Stimulated activated CD8-positive, alpha-beta memory T cell treated with anti-CD3 and anti-CD28 coated beads, Interleukin-2, amount 100 ng/mL, for 1 hour (primary cell): ENCODE results near the gene PTPRN.
"Not testable (repeated sequence)": the region's sequence is repeated elsewhere in the genome, so short reads cannot be mapped to it uniquely, and the experiment has no call there.

Experiments
- DNase-seq, 2 donors: peaks; one replicate each; pipeline ENCODE4 v3.0.0-alpha.2; 2020; ENCODE audit warnings: low read depth in 2 of 2

Gene PTPRN

GRCh38 chr2:219287580-219288265 is 21.5 kb downstream of the PTPRN start:
- no peak for DNase-seq

- not testable (repeated sequence) for DNase-seq
These were observed 22.1 kb downstream of the PTPRN start for GRCh38 chr2:219287116-219287440.

DNA sequence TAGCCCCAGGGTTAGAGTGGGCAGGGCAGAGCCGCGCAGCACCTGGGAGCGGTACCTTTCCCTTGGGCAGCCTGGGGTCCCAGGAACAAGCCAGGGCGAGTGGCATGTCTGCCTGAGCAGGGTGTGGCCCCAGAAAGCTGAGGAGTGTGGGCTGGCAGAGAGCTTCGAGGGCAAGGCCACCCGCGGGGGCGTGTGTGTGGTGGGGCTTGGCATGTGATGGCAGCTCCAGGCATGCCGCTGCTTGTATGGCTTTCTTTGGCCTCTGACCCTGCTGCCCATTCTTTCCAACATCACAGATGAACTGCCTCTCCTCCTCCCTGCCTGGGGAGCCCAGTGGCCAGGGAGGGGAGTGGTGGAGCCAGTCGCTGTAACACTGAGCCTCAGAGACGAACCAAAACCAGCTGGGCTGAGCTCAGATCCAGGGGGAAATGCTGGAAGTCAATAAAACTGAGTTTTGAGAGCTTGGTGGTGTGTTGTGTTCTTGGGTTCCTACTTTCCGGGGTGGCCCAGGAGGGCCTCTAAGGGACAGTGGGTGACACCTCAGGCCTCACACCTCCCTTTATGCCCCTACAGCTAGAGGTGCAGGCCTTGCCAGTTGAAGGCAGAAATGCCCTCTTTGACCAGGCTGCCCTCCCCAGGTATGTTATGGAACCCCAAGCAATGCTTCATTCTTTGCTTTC is 22.6 kb downstream of the PTPRN start:
- no peak for DNase-seq

DNA sequence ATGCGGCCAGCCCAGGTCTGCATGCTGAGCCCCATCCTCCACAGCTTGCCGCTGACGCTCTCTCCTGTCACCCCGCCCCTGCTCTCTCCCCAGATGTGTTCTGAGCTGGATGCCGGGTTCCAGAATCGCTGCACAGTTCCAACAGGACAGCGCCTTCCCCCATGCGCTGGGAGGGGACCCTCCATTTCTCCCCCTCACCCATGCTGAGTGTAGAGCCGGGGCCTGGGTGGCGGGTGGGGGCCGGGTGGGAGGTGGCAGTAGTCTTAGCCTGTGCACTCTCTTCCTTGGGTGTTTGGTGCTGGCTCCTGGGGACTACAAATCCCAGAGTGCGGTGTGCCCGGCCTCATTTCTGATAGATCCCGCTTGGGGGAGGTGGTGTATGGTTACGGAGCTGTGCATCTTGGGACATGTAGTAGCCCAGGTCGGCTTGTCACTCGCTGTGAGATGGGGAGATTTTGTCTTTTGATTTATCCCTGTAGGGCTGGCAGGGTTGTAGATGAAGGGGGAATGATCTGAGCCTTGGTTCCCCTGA is 23.2 kb downstream of the PTPRN start:
- no peak for DNase-seq

GRCh38 chr2:219285373-219285735 is 23.8 kb downstream of the PTPRN start:
- no peak for DNase-seq

DNA sequence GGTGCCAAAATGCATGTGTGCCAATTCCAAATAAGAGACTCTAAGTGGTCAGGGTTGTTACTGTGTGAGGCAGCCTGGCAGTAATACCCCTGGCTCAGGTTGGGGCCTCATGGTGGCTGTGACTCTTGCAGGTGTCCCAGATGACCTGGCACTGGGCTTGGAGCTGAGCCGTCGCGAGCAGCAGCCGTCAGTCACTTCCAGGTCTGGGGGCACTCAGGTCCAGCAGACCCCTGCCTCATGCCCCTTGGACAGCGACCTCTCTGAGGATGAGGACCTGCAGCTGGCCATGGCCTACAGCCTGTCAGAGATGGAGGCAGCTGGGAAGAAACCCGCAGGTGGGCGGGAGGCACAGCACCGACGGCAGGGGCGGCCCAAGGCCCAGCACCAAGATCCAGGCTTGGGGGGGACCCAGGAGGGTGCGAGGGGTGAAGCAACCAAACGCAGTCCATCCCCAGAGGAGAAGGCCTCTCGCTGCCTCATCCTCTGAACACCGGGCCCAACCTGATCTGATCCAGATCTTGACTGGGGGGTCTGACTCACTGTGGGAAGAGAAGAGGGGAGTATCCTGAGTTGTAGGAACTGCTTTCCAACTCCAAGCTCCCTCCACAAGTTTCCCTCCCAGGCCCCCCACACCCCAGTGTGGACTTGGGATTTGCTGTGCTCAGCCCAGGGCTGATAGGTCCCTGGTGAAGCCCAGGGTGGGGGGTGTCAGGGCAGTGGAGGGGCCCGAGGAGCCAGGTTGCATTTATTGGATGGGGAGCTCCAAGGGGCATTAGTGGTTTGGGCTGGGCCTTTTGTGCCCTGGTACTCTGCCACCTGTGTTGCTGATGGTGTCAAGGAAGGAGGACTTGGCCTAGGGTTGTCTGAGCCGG is 24.5 kb downstream of the PTPRN start:
- DNase-seq = no peak

DNA sequence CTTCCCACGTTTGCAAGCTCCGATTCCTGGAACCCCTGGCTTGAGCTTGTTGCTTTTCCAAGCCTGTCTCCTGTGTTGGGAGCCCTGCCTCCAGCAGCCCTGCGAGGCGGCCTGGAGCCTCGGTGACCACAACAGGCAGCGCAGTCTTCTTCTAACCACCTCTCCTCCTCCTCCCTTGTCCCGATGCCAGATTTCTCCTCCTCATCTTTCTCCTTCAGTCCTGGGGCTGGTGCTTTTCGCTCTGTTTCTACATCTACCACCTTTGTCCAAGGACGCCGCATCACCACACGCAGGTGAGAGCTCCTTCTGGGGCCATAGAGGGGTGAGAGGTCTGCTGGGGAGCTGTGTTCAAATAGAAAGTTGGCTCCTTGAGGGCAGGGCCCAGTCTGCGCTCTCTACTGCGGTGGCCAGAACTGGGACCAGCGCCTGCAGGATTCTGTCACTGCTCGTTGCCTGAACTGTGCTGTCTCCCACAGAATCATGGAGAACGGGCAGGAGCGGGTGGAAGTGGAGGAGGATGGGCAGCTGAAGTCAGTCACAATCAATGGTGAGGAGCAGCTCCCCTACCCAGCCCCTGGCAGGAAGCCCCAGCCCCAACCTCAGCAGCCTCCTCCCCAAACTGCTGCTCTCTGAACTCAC is 26.1 kb downstream of the PTPRN start:
- DNase-seq = no peak

DNA sequence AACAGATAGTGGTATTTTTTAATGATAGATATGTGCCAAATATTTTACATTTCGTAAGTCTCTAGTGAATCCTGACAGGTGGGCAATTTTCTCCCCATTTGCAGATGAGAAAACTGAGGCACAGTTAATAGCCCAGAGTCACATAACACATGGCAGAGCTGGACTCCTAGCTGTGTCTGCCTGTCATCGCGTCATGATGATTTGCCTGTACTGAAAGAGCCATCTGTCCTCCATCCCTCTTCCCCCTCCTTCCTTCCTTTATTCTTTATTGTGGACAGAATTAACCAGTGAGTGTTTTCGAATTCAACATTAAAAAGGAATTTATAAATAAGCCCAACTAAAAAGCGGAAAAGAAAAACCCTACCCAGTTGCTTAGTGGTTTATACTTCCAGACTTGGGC is 26.8 kb downstream of the PTPRN start:
- no peak for DNase-seq

DNA sequence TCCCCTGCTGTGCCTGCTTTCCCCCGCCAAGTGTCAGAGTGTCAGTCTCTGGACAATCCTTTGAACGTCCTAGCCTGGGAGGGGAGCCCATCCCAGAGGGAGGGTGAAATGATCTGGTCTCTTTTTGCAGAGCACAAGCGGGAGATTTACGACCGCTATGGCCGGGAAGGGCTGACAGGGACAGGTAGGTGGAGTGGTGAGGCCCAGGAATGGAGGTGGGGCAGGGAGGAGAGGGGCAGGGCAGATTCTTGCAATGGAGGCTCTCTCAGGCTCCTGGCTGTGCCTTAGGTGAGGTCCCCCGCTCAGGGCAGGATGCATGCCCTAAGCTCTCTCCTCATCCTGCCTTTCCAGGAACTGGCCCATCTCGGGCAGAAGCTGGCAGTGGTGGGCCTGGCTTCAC is 27.6 kb downstream of the PTPRN start:
- no peak for DNase-seq

- no peak for DNase-seq
These were observed 28.6 kb downstream of the PTPRN start for GRCh38 chr2:219280651-219281050.

DNA sequence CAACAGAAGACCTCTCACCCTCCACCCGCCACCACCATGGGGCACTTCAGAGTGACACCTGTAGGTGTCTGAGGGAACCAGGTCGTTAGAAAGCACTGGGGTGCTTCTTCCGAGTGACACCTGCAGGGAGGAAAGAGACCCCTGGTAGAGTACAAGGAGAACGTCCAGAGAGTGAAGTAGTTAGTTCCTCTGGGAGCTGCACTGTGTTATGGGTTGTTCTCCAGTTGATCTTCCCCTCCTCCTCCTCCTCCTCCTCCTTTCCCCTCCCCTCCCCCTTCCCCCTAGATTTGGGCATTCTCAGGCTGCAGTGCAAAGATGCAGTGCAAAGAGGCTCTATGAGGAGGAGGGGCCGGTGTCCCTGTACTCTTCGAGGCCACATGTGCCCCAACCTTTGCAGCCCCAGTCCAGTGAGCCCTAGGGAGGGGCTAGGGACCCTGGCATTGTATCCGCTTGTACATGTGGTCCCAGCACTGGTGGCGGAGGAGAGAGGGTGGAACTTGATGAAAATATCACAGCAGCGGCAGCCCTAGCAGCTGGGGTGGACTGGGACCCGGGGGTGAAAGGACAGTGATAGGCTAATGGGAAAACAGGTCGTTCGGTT is 29.2 kb downstream of the PTPRN start:
- peak in 1 of 2 donors; percentile 53 for DNase-seq

DNA sequence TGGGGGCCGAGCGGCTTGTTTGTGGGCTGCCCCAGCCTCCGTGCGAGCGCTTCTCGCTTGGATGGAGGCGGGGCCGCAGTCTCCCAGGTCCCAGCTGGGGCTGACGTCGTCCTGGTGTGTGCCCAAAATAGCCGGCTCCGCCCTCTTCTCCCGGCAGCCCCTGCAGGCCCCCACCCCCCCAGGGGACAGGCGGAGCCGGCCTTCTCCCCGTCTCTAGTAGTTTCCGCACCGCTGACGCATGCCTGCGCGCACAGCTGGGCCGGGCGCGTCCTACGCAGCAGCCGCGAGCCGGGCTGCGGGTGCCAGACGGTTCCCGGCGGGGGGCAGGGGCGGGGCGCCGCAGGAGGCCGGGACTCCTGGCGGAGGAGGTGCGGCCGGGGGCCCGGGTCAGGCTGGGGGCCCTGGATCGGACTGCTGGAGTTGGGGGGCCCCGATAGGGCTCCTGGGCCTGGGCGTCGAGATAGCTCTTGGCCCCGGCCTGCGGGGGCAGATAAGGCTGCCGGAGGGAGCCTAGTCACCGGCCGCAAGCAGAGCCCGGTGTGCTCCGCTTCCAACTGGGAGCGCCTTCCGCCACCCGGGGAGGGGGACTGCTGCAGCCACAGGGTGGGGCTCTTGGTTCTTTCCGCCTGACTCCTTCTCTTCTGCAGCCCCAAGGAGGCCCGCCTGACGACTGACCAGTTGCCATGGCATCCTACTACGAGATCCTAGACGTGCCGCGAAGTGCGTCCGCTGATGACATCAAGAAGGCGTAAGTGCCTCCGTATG is 29.9 kb downstream of the PTPRN start, which contains the start of gene DNAJB2:
Gene DNAJB2 (plus strand): TSS at position 216 of the 765 bp plus-strand sequence. CDS start 468 bp downstream, at position 684.
- DNase-seq = peak; percentile 94 to 97

GRCh38 chr2:219278655-219279150 is 30.5 kb downstream of the PTPRN start:
- DNase-seq = no peak

DNA sequence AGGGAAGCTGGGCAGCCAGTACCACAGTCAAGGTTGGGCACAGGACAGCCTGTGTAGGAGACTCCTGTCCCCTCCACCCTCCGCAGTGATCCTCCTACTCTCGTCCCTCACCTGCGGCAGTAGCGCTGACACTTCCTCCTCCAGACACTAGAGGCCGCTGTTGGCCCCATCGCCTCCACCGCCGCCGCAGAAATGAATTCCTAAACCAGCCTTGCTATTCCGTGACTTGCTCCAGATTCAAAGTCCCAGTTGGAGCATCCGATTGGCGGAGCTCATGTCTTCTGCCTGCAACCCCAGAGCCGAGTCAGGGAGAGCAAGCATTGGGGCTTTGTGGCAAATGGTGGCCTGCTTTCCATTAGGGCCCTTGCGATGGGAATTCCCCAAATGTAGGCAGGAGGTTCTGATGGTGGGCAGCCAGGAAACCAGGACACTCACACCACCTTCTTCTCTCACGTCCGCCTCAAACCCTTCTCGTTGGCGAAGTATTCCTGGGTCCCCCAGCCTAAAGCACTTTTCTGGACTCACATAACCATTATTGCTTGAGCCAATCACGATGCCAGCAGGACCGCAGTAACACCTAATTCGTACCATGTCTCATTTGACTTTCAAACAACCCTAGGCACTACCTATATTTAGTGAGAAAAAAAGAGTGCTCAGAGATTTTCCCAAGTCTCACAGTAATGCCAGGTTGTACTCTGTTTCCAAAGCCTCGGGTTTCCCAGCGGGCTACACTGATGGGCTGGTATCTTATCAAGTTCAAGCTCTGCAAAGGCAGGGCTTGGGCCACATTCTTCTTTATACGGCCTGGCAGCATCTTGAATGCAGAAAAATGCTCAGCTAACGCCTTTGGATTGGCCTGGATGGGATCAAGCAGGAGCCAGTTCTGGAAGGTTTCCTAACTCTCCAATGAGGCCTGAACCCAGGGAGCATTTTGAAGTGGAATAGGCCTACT is 31.2 kb downstream of the PTPRN start:
- DNase-seq = peak; percentile 49 to 52

GRCh38 chr2:219274361-219274921 is 34.8 kb downstream of the PTPRN start:
- DNase-seq = no peak

- no peak for DNase-seq
These were observed 35.3 kb downstream of the PTPRN start for GRCh38 chr2:219273937-219274336.

- no peak for DNase-seq
These were observed 36.2 kb downstream of the PTPRN start for GRCh38 chr2:219272995-219273394.

GRCh38 chr2:219272356-219272755 is 36.8 kb downstream of the PTPRN start:
- DNase-seq = no peak

- no peak for DNase-seq
These were observed 38.2 kb downstream of the PTPRN start for GRCh38 chr2:219271021-219271420.
